Sigmoid colon (tissue), 7 donors: ENCODE results near the gene ZNF667. TPM values are rescaled to one million over a fixed set of nuclear protein-coding genes. Genes with fewer than 3 reads are reported as not detected.

Source experiments
- DNase-seq: peaks from one replicate; pipeline ENCODE4 v3.0.0-alpha.2; 2019
- H3K27ac ChIP-seq, 4 donors: fragments of 200-600 bp; sonication (generic); one replicate each; pipeline ENCODE4 v1.5.1; 2016 to 2019; ENCODE audit warnings: mild to moderate bottlenecking in 1 of 4
- H3K27me3 ChIP-seq, 3 donors: fragments of 200-600 bp; sonication (generic); one replicate each; pipeline ENCODE4 v1.5.1; 2019; ENCODE audit warnings: mild to moderate bottlenecking in 1 of 3
- H3K36me3 ChIP-seq, 4 donors: fragments of 200-600 bp; sonication (generic); one replicate each; pipeline ENCODE4 v1.5.1; 2016 to 2019
- H3K4me1 ChIP-seq, 4 donors: fragments of 200-600 bp; sonication (generic); one replicate each; pipeline ENCODE4 v1.5.1; 2017 to 2019
- H3K4me3 ChIP-seq, 4 donors: fragments of 200-600 bp; sonication (generic); one replicate each; pipeline ENCODE4 v1.5.1; 2017 to 2019; ENCODE audit warnings: mild to moderate bottlenecking in 2 of 4, moderate library complexity in 1 of 4
- H3K9me3 ChIP-seq, 4 donors: fragments of 200-600 bp in 3 of 4; sonication (generic) in 3 of 4; one replicate each; pipeline versions ENCODE4 v1.5.1 to v1.6.1; 2013 to 2019
- EP300 ChIP-seq, 4 donors: sonication (generic); formaldehyde crosslinking; IDR thresholded peaks; one replicate each; pipeline ENCODE4 v1.6.1; 2017; ENCODE audit warnings: antibody characterized with exemption in 4 of 4
- POLR2A ChIP-seq, 2 donors: fragments of 450-650 bp; IDR thresholded peaks; one replicate each; pipeline ENCODE4 v1.6.1; 2016; ENCODE audit warnings: antibody characterized with exemption in 2 of 2, mild to moderate bottlenecking in 2 of 2, moderate library complexity in 2 of 2
- POLR2AphosphoS5 ChIP-seq, 4 donors: sonication (generic); formaldehyde crosslinking; IDR thresholded peaks; one replicate each; pipeline ENCODE4 v1.6.1; 2017; ENCODE audit warnings: antibody characterized with exemption in 4 of 4
- WGBS, 2 donors: extraction: QIAGEN DNeasy Blood & Tissue Kit; methylation state at CpG; one replicate each; pipeline ENCODE4 v1.1.7; 2013; 5-methylcytosine and 5-hydroxymethylcytosine counted together
- intact Hi-C: fragments of 100-400 bp; cut with DNase I; formaldehyde crosslinking; loops from one replicate; pipeline ENCODE4 v1.15.1; 2023
- polyA plus RNA-seq, 3 donors: library from polyadenylated mRNA; stranded (reverse); fragments of 200-250 nt; gene quantifications; one replicate each; pipeline ENCODE4 v1.2.3, GENCODE V29; 2013
- total RNA-seq, 4 donors: library from RNA; depleted of rRNA; stranded (reverse); fragments of >200 nt; gene quantifications; one replicate each; pipeline ENCODE4 v1.1.0, GENCODE V29; 2016
- TF ChIP-seq, protein P1 (sequence below), 4 experiments: fragments of 450-650 bp in 3 of 4; fragments of 200-600 bp in 1 of 4; IDR thresholded peaks; one replicate each; pipeline ENCODE4 v1.5.1; 2016 to 2019; ENCODE audit warnings: antibody characterized with exemption in 4 of 4, mild to moderate bottlenecking in 3 of 4, moderate library complexity in 2 of 4
- donor health status: healthy with polysubstance abuse.
- donor health status: Bipolar disorder and iron deficiency.
- donor health status: healthy.

Gene ZNF667
- total and polyA plus RNA-seq, 7 donors: 1.8 to 6.9 (median 6.1) TPM; not detected in 2

DNA sequence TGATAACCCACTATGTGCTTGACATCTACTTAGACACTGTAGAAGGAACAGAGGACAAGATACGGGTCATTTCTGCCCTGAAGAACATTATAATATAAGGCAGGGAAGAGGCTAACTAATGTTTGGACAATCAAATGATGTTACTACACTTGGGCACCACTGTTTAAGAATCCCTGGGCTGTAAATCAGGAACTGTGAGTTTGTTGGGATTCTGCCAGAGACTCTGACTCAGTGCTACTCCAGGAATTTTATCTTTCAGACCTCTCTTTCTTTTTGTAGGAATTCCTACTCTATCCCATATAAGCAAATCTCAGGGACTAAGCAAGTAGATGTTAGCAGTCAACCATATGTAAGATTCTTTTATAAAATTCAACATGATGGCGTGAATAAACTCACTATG is 27.4 kb upstream of the ZNF667 start:
- DNase-seq: no peak
- WGBS, 2 donors: 88 to 93% methylated on average over 2 of the region's 2 CpGs
- H3K27me3 ChIP-seq: no peaks in the 10 kb centered on the region
- H3K4me3 ChIP-seq: no peak overlapping the region
- TF ChIP-seq, protein P1, sequence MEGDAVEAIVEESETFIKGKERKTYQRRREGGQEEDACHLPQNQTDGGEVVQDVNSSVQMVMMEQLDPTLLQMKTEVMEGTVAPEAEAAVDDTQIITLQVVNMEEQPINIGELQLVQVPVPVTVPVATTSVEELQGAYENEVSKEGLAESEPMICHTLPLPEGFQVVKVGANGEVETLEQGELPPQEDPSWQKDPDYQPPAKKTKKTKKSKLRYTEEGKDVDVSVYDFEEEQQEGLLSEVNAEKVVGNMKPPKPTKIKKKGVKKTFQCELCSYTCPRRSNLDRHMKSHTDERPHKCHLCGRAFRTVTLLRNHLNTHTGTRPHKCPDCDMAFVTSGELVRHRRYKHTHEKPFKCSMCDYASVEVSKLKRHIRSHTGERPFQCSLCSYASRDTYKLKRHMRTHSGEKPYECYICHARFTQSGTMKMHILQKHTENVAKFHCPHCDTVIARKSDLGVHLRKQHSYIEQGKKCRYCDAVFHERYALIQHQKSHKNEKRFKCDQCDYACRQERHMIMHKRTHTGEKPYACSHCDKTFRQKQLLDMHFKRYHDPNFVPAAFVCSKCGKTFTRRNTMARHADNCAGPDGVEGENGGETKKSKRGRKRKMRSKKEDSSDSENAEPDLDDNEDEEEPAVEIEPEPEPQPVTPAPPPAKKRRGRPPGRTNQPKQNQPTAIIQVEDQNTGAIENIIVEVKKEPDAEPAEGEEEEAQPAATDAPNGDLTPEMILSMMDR (IDR thresholded peaks at IDR 0.05): no peak
- TF ChIP-seq EP300 (IDR thresholded peaks at IDR 0.05): no peak
- TF ChIP-seq POLR2A (IDR thresholded peaks at IDR 0.05): no peak
- TF ChIP-seq POLR2AphosphoS5 (IDR thresholded peaks at IDR 0.05): no peak
- H3K27ac ChIP-seq: no peak overlapping the region
- intact Hi-C loops: no loop called here
- peaks cover 0 to 12% (median 6%) of the 10 kb centered on the region in 4 donors for H3K4me1 ChIP-seq
- peaks cover 0 to 11% (median 0%) of the 10 kb centered on the region in 4 donors for H3K9me3 ChIP-seq
- no peaks in the 10 kb centered on the region for H3K36me3 ChIP-seq

DNA sequence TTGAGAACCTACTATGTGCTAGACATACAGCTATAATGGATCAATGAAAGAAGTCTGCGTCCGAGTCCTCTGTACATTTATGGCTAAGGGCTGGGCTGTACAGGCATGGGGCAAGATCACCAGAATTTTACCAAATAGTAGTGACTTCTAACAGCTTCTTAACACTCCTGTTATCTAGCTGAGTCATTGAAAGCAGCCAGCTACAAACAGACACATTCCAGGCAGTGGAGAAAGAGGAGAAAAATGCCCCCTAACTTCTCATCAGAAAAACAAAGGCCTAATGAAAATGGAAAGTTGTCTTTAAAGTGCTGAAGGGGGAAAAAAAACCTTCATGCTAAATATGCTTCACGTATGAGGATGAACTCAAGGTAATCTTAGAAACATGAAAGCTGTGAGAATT is 14.3 kb upstream of the ZNF667 start:
- Histone ChIP-seq H3K4me1 (no peaks in the 10 kb centered on the region), H3K27me3 (no peaks in the 10 kb centered on the region), H3K9me3 (peaks cover 0 to 41% (median 8%) of the 10 kb centered on the region in 4 donors), H3K27ac (no peak overlapping the region), H3K4me3 (no peak overlapping the region), H3K36me3 (peaks cover 2 to 26% (median 5%) of the 10 kb centered on the region in 4 donors)
- no peak for DNase-seq
- intact Hi-C loops: no loop called here
- TF ChIP-seq, protein P1 (IDR thresholded peaks at IDR 0.05): no peak
- TF ChIP-seq EP300 (IDR thresholded peaks at IDR 0.05) (no peak), POLR2AphosphoS5 (IDR thresholded peaks at IDR 0.05) (no peak), POLR2A (IDR thresholded peaks at IDR 0.05) (no peak)
- 91 to 94% methylated on average over 3 of the region's 3 CpGs for WGBS, 2 donors

DNA sequence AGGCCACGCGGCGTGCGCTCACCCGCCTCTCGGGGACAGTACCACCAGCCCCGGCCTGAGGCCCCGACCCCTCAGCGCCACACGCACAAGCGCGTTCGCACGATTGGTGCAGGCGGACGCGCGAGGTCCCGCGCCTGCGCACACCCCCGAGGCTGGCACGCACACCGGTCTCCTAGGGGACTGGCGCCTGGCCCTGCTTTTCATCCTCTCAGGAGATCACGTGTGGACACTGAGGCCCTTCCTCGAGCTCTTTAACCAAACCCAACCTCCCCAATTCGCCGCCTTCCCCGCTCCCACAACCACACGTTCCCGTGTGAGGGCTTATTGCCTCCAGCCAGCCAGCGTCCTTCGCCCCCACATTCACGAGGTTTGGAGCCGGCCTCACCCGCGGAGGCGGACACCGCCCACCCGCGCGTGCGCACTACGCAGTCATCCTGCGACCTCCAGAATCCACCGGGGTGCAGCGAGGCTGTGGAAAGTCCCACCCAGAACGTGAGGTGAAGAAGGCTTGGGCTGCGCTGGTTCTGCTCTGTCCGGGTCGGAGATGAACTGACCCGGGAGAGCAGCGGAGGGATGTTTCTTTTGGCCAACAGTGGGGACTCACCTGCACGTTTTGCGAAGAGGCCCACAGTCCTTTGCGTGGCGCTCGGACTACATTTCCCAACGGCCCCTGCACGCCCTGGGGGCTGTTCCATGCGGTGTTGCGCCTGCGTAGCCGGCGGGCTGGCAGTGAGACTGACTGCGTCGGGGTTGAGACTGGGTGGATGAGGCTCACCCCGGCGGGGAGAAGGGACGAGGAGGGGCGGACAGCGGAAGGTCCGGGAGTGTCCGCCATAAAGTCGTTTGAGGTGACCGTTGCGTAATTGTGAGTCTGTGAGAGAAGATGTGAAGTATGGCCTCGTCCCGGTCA is 539 bp upstream of the ZNF667 start:
- Histone ChIP-seq H3K4me3 (peak overlapping the region; percentile 56 to 85 (median 64)), H3K27me3 (no peaks in the 10 kb centered on the region), H3K9me3 (peaks cover 0 to 41% (median 2%) of the 10 kb centered on the region in 4 donors), H3K4me1 (peaks cover 0 to 26% (median 22%) of the 10 kb centered on the region in 4 donors), H3K27ac (peak overlapping the region; percentile 82 to 90 (median 86)), H3K36me3 (peaks cover 0 to 5% (median under 1%) of the 10 kb centered on the region in 4 donors)
- whole genome bisulfite sequencing, 2 donors: 2 to 9% methylated on average over 80 of the region's 80 CpGs
- DNase-seq: peak; percentile 96
- intact Hi-C loops: loop anchor here (1.0 to 5.0 kb wide), 4 partner anchors 30 to 120 kb away; partner anchors contain the start of genes ZFP28, ZNF471, ZNF583 and ZNF71
- peak; percentile 82 to 91 (median 88) for TF ChIP-seq POLR2AphosphoS5 (IDR thresholded peaks at IDR 0.05)
- no peak for TF ChIP-seq EP300 (IDR thresholded peaks at IDR 0.05)
- TF ChIP-seq POLR2A (IDR thresholded peaks at IDR 0.05): peak; percentile 43 to 50
- TF ChIP-seq, protein P1 (IDR thresholded peaks at IDR 0.05): no peak

DNA sequence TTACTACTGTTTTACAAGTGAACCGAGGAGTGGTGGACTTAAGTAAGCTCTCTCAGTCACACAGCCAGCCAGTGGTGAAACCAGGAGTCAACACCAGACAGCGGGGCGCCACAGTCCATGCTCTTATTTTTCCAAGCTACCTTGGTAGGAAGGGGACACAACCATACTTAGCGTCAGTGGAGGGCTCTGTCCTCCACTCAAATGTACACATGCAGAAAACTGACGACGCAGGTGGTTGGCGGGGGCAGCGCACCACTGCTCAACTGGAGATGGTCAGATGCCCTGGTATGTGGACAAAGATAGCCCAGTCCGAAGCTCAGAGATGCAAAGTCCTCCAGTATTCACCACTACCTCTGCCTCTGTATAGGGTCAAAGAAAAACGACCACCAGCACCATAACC is 1.1 kb downstream of the ZNF667 start:
- no peaks in the 10 kb centered on the region for H3K27me3 ChIP-seq
- peak overlapping the region in 1 of 4 donors; percentile 85 for H3K4me3 ChIP-seq
- DNase-seq: no peak
- peaks cover 0 to 35% (median 2%) of the 10 kb centered on the region in 4 donors for H3K9me3 ChIP-seq
- H3K27ac ChIP-seq: no peak overlapping the region
- peaks cover 0 to 21% (median 2%) of the 10 kb centered on the region in 4 donors for H3K36me3 ChIP-seq
- H3K4me1 ChIP-seq: peaks cover 0 to 26% (median 22%) of the 10 kb centered on the region in 4 donors
- TF ChIP-seq EP300 (IDR thresholded peaks at IDR 0.05) (no peak), POLR2A (IDR thresholded peaks at IDR 0.05) (no peak), POLR2AphosphoS5 (IDR thresholded peaks at IDR 0.05) (no peak)
- TF ChIP-seq, protein P1 (IDR thresholded peaks at IDR 0.05): no peak
- WGBS, 2 donors: 88 to 91% methylated on average over 10 of the region's 10 CpGs
- intact Hi-C loops: loop anchor here (5.0 kb wide), 2 partner anchors 74 to 121 kb away; partner anchors contain the start of genes ZNF583 and ZNF71
